ENCODE results near the gene NECAP2. TPM values are rescaled to one million over a fixed set of nuclear protein-coding genes. Genes with fewer than 3 reads are reported as not detected.
"Not testable (repeated sequence)": the region's sequence is repeated elsewhere in the genome, so short reads cannot be mapped to it uniquely, and the experiment has no call there.

The NECAP2 gene
- total RNA-seq, 1 experiment from 2014 or later: 29.8 TPM

- Mint-ChIP-seq H3K9me3 (no peaks in the 10 kb centered on the region), H3K27ac (no peak overlapping the region), H3K4me3 (no peak overlapping the region), H3K36me3 (peaks cover 26% of the 10 kb centered on the region), H3K4me1 (no peaks in the 10 kb centered on the region), H3K27me3 (ENCODE audit: low read depth) (no peaks in the 10 kb centered on the region; the same call in 1 of the 2 replicates)
- CTCF ChIA-PET: interaction anchor here (1.1 to 2.1 kb wide), 2 partner anchors 44 to 136 kb away, joined by 3 to 10 read pairs; partner anchors contain the start of gene NECAP2
- POLR2A ChIA-PET: no interaction called here
- ATAC-seq: no peak
- DNase-seq (ENCODE audit: low spot score): no peak
- TF ChIP-seq TCF7 (CRISPR knock-in tag; IDR thresholded peaks at IDR 0.05; ENCODE audit: low read depth) (no peak), NFE2L1 (CRISPR knock-in tag; IDR thresholded peaks at IDR 0.05) (no peak), PREB (CRISPR knock-in tag; IDR thresholded peaks at IDR 0.05; ENCODE audit: borderline replicate concordance) (no peak)
Measured at GRCh38 chr1:16484931-16485330, 44.4 kb downstream of the NECAP2 start.

GRCh38 chr1:16486316-16486715 lies 45.8 kb downstream of the NECAP2 start:
- H3K27me3 Mint-ChIP-seq (ENCODE audit: low read depth); ATAC-seq; H3K9me3 Mint-ChIP-seq; H3K4me1 Mint-ChIP-seq; DNase-seq (ENCODE audit: low spot score); H3K27ac Mint-ChIP-seq; H3K4me3 Mint-ChIP-seq; POLR2A ChIA-PET; CTCF ChIA-PET: not testable (repeated sequence)
- peaks cover 15% of the 10 kb centered on the region for H3K36me3 Mint-ChIP-seq

GRCh38 chr1:16487011-16487410 lies 46.5 kb downstream of the NECAP2 start:
- POLR2A ChIA-PET, ATAC-seq: not testable (repeated sequence)

GRCh38 chr1:16489195-16489880 lies 48.8 kb downstream of the NECAP2 start:
- CTCF ChIA-PET; H3K27me3 Mint-ChIP-seq (ENCODE audit: low read depth); H3K27ac Mint-ChIP-seq; DNase-seq (ENCODE audit: low spot score); H3K36me3 Mint-ChIP-seq; H3K9me3 Mint-ChIP-seq; POLR2A ChIA-PET; ATAC-seq; H3K4me3 Mint-ChIP-seq: not testable (repeated sequence)
- peaks cover 24% of the 10 kb centered on the region for H3K4me1 Mint-ChIP-seq

More at GRCh38 chr1:16487011-16487410, 46.5 kb downstream of the NECAP2 start:
- CTCF ChIA-PET; H3K27me3 Mint-ChIP-seq (ENCODE audit: low read depth); H3K27ac Mint-ChIP-seq; DNase-seq (ENCODE audit: low spot score); H3K4me3 Mint-ChIP-seq; H3K9me3 Mint-ChIP-seq: not testable (repeated sequence)
- Mint-ChIP-seq H3K36me3 (peaks cover 13% of the 10 kb centered on the region), H3K4me1 (peaks cover 11% of the 10 kb centered on the region)

GRCh38 chr1:16491056-16491675 lies 50.6 kb downstream of the NECAP2 start:
- POLR2A ChIA-PET: interaction anchor here (1.0 kb wide), 1 partner anchor 51 kb away, joined by 3 read pairs; the partner anchor contains the start of gene NECAP2
- Mint-ChIP-seq H3K27me3 (ENCODE audit: low read depth) (no peaks in the 10 kb centered on the region), H3K4me1 (peaks cover 24% of the 10 kb centered on the region), H3K27ac (peak overlapping the region; percentile 40), H3K4me3 (peak overlapping the region; percentile 16; the same call in 1 of the 2 replicates), H3K9me3 (no peaks in the 10 kb centered on the region), H3K36me3 (peaks cover 4% of the 10 kb centered on the region; the same call in 1 of the 2 replicates)
- TF ChIP-seq CTCF (IDR thresholded peaks at IDR 0.05) (no peak), ZSCAN18 (CRISPR knock-in tag; IDR thresholded peaks at IDR 0.05) (no peak), ZNF423 (CRISPR knock-in tag; IDR thresholded peaks at IDR 0.05) (0 out of 2 replicates have a peak, but pooled peaks have one; percentile 13)
- DNase-seq (ENCODE audit: low spot score) (no peak), ATAC-seq (peak; percentile 82)
- CTCF ChIA-PET: interaction anchor here (0.5 to 1.8 kb wide), 5 partner anchors 50 to 130 kb away, joined by 3 to 7 read pairs (median 4); partner anchors contain the start of gene NECAP2

GRCh38 chr1:16492937-16493336 lies 52.4 kb downstream of the NECAP2 start:
- POLR2A ChIA-PET, ATAC-seq, CTCF ChIA-PET: not testable (repeated sequence)

GRCh38 chr1:16493731-16494130 lies 53.2 kb downstream of the NECAP2 start:
- H3K27ac Mint-ChIP-seq: peak overlapping the region; percentile 30; the same call in 1 of the 2 replicates
- H3K9me3 Mint-ChIP-seq; H3K27me3 Mint-ChIP-seq (ENCODE audit: low read depth); DNase-seq (ENCODE audit: low spot score); POLR2A ChIA-PET; H3K36me3 Mint-ChIP-seq; H3K4me3 Mint-ChIP-seq; ATAC-seq: not testable (repeated sequence)
- CTCF ChIA-PET: interaction anchor here (1.3 kb wide), 1 partner anchor 69 kb away, joined by 3 read pairs; no protein-coding TSS in a partner anchor
- H3K4me1 Mint-ChIP-seq: peaks cover 30% of the 10 kb centered on the region

More at GRCh38 chr1:16492937-16493336, 52.4 kb downstream of the NECAP2 start:
- Mint-ChIP-seq H3K27ac (peak overlapping the region; percentile 80; the same call in 1 of the 2 replicates), H3K4me1 (peaks cover 30% of the 10 kb centered on the region)
- H3K27me3 Mint-ChIP-seq (ENCODE audit: low read depth); H3K9me3 Mint-ChIP-seq; H3K4me3 Mint-ChIP-seq; DNase-seq (ENCODE audit: low spot score); H3K36me3 Mint-ChIP-seq: not testable (repeated sequence)

Data from WTC11 (cell line).